Hepatocyte (in vitro differentiated cells): ENCODE measurements around the gene ICA1. TPM values are rescaled to one million over a fixed set of nuclear protein-coding genes. Genes with fewer than 3 reads are reported as not detected.

Experiments used
- DNase-seq: peaks from one replicate; pipeline ENCODE4 v3.0.0-alpha.2; 2016; ENCODE audit warnings: low spot score
- H2AFZ ChIP-seq: fragments of 200-600 bp; sonication (generic); 2 replicates; pipeline ENCODE4 v1.6.0; 2016; ENCODE audit warnings: antibody characterized with exemption, mild to moderate bottlenecking
- H3K27ac ChIP-seq: fragments of 200-600 bp; sonication (generic); 2 replicates; pipeline ENCODE4 v1.5.1; 2016; ENCODE audit warnings: mild to moderate bottlenecking
- H3K27me3 ChIP-seq: fragments of 200-600 bp; sonication (generic); 2 replicates; pipeline ENCODE4 v1.6.1; 2016
- H3K36me3 ChIP-seq: fragments of 200-600 bp; sonication (generic); replicated peaks from 2 replicates; pipeline ENCODE4 v1.5.1; 2016; ENCODE audit warnings: low read depth; ENCODE audit not compliant: insufficient read depth
- H3K4me1 ChIP-seq: fragments of 200-600 bp; sonication (generic); 2 replicates; pipeline ENCODE4 v1.5.1; 2016; ENCODE audit warnings: mild to moderate bottlenecking, moderate library complexity; ENCODE audit not compliant: insufficient read depth
- H3K4me2 ChIP-seq: fragments of 200-600 bp; sonication (generic); 2 replicates; pipeline ENCODE4 v1.6.0; 2016
- H3K4me3 ChIP-seq: fragments of 200-600 bp; sonication (generic); 2 replicates; pipeline ENCODE4 v1.5.1; 2016; ENCODE audit warnings: mild to moderate bottlenecking
- H3K79me2 ChIP-seq: fragments of 200-600 bp; sonication (generic); 2 replicates; pipeline ENCODE4 v1.6.0; 2017; ENCODE audit warnings: mild to moderate bottlenecking
- H3K9me2 ChIP-seq: fragments of 200-600 bp; sonication (generic); replicated peaks from 2 replicates; pipeline ENCODE4 v1.6.0; 2017; ENCODE audit warnings: mild to moderate bottlenecking; ENCODE audit not compliant: insufficient read depth
- H3K9me3 ChIP-seq: fragments of 200-600 bp; sonication (generic); 2 replicates; pipeline ENCODE4 v1.5.1; 2016; ENCODE audit warnings: low read depth, mild to moderate bottlenecking
- H4K20me1 ChIP-seq: fragments of 200-600 bp; sonication (generic); 2 replicates; pipeline ENCODE4 v1.6.0; 2016; ENCODE audit warnings: mild to moderate bottlenecking; ENCODE audit not compliant: insufficient read depth, poor library complexity, severe bottlenecking
- CTCF ChIP-seq: fragments of 200-600 bp; sonication (generic); IDR thresholded peaks from 2 replicates; pipeline ENCODE4 v1.5.1; 2016; ENCODE audit warnings: antibody characterized with exemption, mild to moderate bottlenecking; ENCODE audit not compliant: poor library complexity
- EZH2 ChIP-seq: fragments of 200-600 bp; sonication (generic); IDR thresholded peaks from 2 replicates; pipeline ENCODE4 v1.6.1; 2016; ENCODE audit warnings: antibody characterized with exemption, mild to moderate bottlenecking, borderline replicate concordance
- EZH2phosphoT487 ChIP-seq: fragments of 200-600 bp; sonication (generic); IDR thresholded peaks from one replicate; pipeline ENCODE4 v1.6.1; 2018; ENCODE audit warnings: antibody characterized with exemption, mild to moderate bottlenecking, low read depth, moderate library complexity; ENCODE audit not compliant: unreplicated experiment, severe bottlenecking
- WGBS: methylation state at CpG from one replicate; pipeline ENCODE4 v1.1.6; 2016; ENCODE audit warnings: low lambda C conversion rate; ENCODE audit errors: missing lambda C conversion rate; 5-methylcytosine and 5-hydroxymethylcytosine counted together
- polyA plus RNA-seq: library from polyadenylated mRNA; unstranded; fragments of >200 nt; fragmentation: Nextera tagmentation; extraction: Ambion mirVana; gene quantifications from 2 replicates; pipeline ENCODE4 v1.2.1, GENCODE V29; 2016
- total RNA-seq: library from RNA; depleted of rRNA; stranded (reverse); fragments of >200 nt; gene quantifications from 2 replicates; pipeline ENCODE4 v1.2.3, GENCODE V29; 2014

ICA1 gene
- total and polyA plus RNA-seq, 2 experiments from 2014 or later = 32.9 to 40.1 TPM

- peak; percentile 33 for DNase-seq
- TF ChIP-seq EZH2phosphoT487 (no peak), EZH2 (no peak), CTCF (peak; percentile 43)
- Histone ChIP-seq H3K4me3 (no peak overlapping the region), H3K27ac (no peak overlapping the region), H3K36me3 (no peaks in the 10 kb centered on the region), H3K9me2 (no peaks in the 10 kb centered on the region), H2AFZ (no peak overlapping the region), H3K4me2 (no peak overlapping the region), H3K9me3 (no peaks in the 10 kb centered on the region), H3K79me2 (no peaks in the 10 kb centered on the region), H4K20me1 (no peaks in the 10 kb centered on the region), H3K4me1 (no peaks in the 10 kb centered on the region), H3K27me3 (no peaks in the 10 kb centered on the region)
- 79% methylated on average over 3 of the region's 3 CpGs for WGBS
These were observed 15.5 kb upstream of the ICA1 start for GRCh38 chr7:8277394-8277982.

- no peaks in the 10 kb centered on the region for H3K9me3 ChIP-seq
- no peak overlapping the region for H2AFZ ChIP-seq
- 85% methylated on average over 2 of the region's 2 CpGs for WGBS
- TF ChIP-seq EZH2 (no peak), CTCF (no peak), EZH2phosphoT487 (no peak)
- H3K36me3 ChIP-seq = no peaks in the 10 kb centered on the region
- no peaks in the 10 kb centered on the region for H3K4me1 ChIP-seq
- no peak overlapping the region for H3K4me2 ChIP-seq
- no peak for DNase-seq
- no peaks in the 10 kb centered on the region for H3K9me2 ChIP-seq
- H3K27ac ChIP-seq = no peak overlapping the region
- H3K79me2 ChIP-seq = no peaks in the 10 kb centered on the region
- H3K4me3 ChIP-seq = no peak overlapping the region
- no peaks in the 10 kb centered on the region for H4K20me1 ChIP-seq
- no peaks in the 10 kb centered on the region for H3K27me3 ChIP-seq
These were observed 12.6 kb upstream of the ICA1 start for GRCh38 chr7:8274589-8274988.

- H3K9me2 ChIP-seq = no peaks in the 10 kb centered on the region
- DNase-seq = no peak
- no peak overlapping the region for H2AFZ ChIP-seq
- H3K79me2 ChIP-seq = no peaks in the 10 kb centered on the region
- H3K4me2 ChIP-seq = no peak overlapping the region
- H3K27ac ChIP-seq = no peak overlapping the region
- no peaks in the 10 kb centered on the region for H3K27me3 ChIP-seq
- TF ChIP-seq EZH2phosphoT487 (no peak), CTCF (no peak), EZH2 (no peak)
- no peaks in the 10 kb centered on the region for H3K4me1 ChIP-seq
- H4K20me1 ChIP-seq = no peaks in the 10 kb centered on the region
- H3K4me3 ChIP-seq = no peak overlapping the region
- no peaks in the 10 kb centered on the region for H3K9me3 ChIP-seq
- H3K36me3 ChIP-seq = no peaks in the 10 kb centered on the region
These were observed 10.0 kb upstream of the ICA1 start for GRCh38 chr7:8271960-8272359.

- Histone ChIP-seq H3K36me3 (no peaks in the 10 kb centered on the region), H3K27ac (peak overlapping the region; percentile 100), H3K9me3 (no peaks in the 10 kb centered on the region), H3K4me2 (peak overlapping the region; percentile 85), H3K79me2 (peaks cover 22% of the 10 kb centered on the region), H3K9me2 (no peaks in the 10 kb centered on the region), H3K4me1 (no peaks in the 10 kb centered on the region), H2AFZ (no peak overlapping the region), H3K4me3 (no peak overlapping the region), H4K20me1 (no peaks in the 10 kb centered on the region), H3K27me3 (peaks cover 3% of the 10 kb centered on the region)
- TF ChIP-seq CTCF (no peak), EZH2 (no peak)
- 85% methylated on average over 7 of the region's 7 CpGs for WGBS
- no peak for DNase-seq
These were observed 1.1 kb upstream of the ICA1 start for GRCh38 chr7:8263048-8263447.
